ENCODE results near the gene ITGA3.
"Not testable (repeated sequence)": the region's sequence is repeated elsewhere in the genome, so short reads cannot be mapped to it uniquely, and the experiment has no call there.

The ITGA3 gene

DNA sequence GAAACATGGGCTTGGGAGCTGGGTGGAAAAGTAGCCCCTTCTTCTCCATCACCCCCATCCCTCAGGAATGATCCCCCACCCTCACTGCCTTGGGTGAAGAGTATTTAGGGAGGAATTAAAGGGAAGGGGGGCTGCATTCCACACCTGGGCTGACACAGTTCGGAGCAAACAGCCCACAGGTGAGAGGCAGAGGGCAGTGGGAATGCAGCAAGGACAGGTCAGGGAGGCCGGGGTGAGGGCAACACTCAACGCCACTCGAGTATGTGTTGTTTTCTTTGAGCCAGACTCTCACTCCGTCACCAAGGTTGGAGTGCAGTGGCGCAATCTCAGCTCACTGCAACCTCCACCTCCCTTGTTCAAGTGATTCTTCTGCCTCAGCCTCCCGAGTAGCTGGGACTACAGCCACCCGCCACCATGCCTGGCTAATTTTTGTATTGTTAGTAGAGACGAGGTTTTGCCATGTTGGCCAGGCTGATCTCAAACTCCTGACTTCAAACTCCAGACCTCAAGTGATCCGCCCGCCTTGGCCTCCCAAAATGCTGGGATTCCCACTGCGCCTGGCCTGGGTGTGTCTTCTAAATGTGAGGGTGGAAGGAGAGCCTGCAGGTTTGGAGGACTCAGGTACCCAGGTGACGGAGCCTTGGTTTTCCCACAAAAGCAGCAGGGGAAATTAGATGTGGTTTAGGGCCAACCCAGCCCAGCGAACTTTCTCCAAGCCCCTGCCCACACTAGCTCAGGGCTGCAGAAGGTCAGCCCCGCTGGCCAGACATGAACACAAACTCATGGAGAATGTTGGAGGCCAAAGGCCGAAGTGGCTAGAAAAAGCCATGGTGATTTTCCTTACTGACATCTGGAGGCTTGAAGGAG is 21.2 kb upstream of the ITGA3 start:
- no peak for DNase-seq (ENCODE audit: low spot score)
- FAIRE-seq, result no peak

DNA sequence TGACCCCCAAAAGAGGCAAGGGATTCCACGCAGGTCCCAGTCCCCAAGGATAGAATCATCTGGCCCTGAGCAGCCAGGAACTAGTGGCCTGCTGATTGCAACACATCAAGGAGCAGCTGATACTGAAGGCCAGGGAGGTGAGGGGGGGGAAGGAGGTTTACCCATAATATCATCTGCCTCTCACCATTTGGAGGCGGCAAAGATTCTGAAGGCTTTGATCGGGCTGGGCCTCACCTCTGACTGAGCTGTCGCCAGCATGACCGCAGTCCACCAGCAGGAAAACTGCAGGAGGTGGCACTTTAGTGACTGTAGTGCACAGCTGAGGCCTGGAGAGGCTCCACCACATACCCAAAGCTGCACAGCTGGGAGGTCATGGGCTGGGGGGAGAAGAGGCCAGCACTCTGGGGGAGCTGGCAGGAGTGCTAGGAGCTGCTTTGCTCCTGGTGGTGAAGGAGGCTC is 20.5 kb upstream of the ITGA3 start:
- FAIRE-seq (no peak), DNase-seq (ENCODE audit: low spot score) (no peak)

GRCh38 chr17:50035945-50036344 is 20.0 kb upstream of the ITGA3 start:
- no peak for FAIRE-seq

DNA sequence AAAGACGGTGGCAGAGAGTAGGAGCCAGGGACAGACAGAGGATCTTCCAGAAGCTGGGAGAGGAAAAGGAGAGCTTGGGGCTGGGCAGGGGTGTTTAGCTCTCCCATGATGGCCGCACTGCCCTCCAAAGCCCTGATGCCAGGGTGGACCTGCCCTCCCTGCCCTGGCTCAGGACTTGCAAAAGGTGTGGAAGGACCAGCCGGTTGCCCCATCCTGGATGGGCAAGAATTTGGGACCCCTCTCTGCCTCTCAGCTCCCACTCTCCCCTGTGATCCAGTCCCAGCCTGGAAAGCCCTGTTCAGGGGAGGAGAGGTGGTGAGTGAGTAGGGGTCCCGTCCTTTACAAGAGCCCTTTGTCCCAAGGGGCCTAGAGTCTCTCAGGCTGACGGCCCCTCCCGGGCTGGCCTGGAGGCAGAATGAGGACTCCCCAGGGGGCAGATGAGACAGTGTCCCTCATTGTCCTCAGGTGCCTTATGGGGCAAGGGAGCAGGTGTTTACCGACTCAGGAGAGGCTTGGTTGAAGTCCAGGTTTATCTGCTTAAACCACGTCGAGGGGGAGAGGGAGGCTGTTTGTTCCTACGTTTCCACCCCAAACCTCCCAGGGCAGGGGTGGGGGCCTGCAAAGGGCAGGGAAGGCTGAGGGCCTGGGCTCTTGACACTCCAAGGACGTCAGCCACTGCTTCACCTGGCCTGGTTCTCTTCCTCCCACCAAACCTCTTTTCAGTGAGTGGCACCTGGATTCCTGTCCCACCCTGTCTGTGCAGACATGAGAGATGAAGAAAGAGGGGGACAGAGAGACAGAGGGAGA is 19.3 kb upstream of the ITGA3 start:
- no peak for DNase-seq (ENCODE audit: low spot score)
- no peak for FAIRE-seq

More at GRCh38 chr17:50035945-50036344, 20.0 kb upstream of the ITGA3 start:
- no peak for DNase-seq (ENCODE audit: low spot score)

DNA sequence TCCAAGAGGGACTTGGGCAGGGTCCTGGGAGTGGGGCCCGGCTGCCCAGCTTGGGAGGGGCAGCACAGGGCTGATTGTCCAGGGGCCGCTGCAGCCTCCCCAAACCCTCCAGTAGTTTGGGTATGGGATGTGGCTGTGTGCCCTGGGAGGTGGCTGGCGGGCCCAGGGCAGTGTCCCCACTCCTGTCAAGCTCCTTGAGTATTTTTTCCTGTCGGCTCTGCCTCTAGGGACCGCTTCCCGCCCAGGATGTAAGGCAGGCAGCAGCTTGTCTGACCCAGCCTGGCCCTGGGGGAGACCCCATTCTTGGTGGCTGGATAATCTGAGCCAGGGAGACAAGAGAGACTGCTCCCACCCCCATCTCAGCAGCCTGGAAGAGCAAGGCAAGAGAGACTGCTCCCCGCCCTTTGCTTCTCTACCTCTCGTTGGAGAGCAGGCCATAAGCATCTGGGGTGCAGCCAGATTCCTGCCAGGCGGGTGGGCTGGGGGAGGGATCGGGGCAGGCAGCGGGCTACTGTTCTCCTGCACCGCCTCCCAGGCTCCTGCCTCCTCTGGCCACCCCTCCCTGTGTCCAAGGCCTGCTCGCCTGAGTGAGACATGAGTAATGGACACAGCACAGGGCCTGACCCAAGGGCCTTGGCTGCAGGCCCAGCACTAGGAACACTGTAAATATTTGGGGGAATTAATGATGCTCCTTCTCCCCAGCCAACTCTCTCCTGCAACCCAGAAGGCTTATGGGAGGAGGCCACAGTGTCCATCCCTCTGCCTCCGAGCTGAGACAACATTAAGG is 18.4 kb upstream of the ITGA3 start:
- no peak for FAIRE-seq

GRCh38 chr17:50039058-50039457 is 16.9 kb upstream of the ITGA3 start:
- DNase-seq (ENCODE audit: low spot score) (no peak), FAIRE-seq (no peak)

More for the DNA sequence above, 18.4 kb upstream of the ITGA3 start:
- no peak for DNase-seq (ENCODE audit: low spot score)

DNA sequence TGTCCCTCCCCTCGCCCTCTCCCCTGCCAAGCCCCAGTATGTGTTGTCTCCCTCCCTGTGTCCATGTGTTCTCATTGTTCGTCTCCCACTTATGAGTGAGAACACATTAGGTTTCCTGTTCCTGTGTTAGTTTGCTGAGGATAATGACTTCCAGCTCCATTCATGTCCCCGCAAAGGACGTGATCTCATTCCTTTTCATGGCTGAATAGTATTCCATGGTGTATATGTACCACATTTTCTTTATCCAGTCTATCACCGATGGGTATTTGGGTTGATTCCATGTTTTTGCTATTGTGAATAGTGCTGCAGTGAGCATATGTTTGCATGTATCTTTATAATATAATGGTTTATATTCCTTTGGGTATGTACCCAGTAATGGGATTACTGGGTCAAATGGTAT is 15.4 kb upstream of the ITGA3 start:
- not testable (repeated sequence) for DNase-seq (ENCODE audit: low spot score); FAIRE-seq

DNA sequence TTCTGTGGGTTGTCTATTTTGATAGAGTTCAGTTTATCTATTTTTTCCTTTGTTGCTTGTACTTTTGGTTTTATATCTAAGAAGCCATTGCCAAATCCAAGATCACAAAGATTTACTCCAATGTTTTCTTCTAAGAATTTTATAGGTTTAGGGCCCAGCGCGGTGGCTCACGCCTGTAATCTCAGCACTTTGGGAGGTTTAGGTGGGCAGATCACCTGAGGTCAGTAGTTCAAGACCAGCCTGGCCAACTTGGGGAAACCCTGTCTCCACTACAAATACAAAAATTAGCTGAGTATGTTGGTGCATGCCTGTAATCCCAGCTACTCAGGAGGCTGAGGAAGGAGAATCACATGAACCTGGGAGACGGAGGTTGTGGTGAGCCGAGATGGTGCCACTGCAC is 13.7 kb upstream of the ITGA3 start:
- DNase-seq (ENCODE audit: low spot score) (no peak), FAIRE-seq (no peak)

- FAIRE-seq (peak; percentile 78), DNase-seq (ENCODE audit: low spot score) (no peak)
These were observed 12.4 kb upstream of the ITGA3 start for GRCh38 chr17:50043290-50044148.

DNA sequence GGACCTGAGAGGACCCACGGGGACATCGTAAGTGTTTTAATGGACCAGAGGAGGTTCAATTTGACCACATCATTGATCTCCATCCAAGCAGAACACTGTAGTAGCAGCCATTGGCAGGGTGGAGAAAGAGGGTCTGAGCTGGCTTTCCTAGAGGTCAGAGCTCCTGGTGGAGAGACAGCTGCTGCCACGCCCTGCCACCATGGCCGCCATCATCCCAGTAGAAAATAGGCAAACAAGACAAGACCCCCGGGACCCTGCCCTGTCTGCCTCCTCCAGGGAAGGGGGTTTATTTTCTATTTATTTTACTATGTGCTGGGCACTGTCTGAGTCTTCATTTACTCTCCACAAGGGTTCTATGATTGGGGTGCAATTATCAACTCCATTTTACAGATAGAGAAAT is 11.4 kb upstream of the ITGA3 start:
- DNase-seq (ENCODE audit: low spot score), result no peak

GRCh38 chr17:50045154-50045553 is 10.8 kb upstream of the ITGA3 start:
- no peak for FAIRE-seq
- no peak for DNase-seq (ENCODE audit: low spot score)

More for the DNA sequence above, 11.4 kb upstream of the ITGA3 start:
- no peak for FAIRE-seq

GRCh38 chr17:50046179-50046578 is 9.7 kb upstream of the ITGA3 start:
- DNase-seq (ENCODE audit: low spot score), result no peak
- FAIRE-seq, result no peak

GRCh38 chr17:50046667-50047066 is 9.2 kb upstream of the ITGA3 start:
- FAIRE-seq (peak; percentile 77), DNase-seq (ENCODE audit: low spot score) (no peak)

DNA sequence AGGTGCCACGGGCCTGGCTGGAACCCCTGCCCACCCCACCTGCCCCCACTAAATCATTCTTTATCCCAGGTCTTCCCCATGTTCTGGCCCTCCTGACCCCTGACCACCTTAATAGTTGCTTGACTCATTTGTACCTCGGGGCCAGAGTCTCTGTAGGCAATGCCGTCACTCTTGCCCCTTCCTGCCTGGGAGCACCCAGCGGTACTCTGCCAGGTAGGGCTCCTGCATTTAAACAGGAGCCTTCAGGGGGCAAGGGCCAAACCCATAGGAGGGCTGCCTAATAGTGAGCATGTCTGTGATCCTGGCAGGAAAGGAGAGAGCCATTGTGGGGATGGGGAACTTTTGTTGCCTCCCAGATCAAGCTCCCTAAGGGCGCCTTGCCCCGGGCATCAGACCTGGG is 8.8 kb upstream of the ITGA3 start:
- no peak for DNase-seq (ENCODE audit: low spot score)
- FAIRE-seq, result peak; percentile 5

- DNase-seq (ENCODE audit: low spot score) (peak; percentile 76), FAIRE-seq (peak; percentile 82)
These were observed 8.3 kb upstream of the ITGA3 start for GRCh38 chr17:50047488-50048126.

DNA sequence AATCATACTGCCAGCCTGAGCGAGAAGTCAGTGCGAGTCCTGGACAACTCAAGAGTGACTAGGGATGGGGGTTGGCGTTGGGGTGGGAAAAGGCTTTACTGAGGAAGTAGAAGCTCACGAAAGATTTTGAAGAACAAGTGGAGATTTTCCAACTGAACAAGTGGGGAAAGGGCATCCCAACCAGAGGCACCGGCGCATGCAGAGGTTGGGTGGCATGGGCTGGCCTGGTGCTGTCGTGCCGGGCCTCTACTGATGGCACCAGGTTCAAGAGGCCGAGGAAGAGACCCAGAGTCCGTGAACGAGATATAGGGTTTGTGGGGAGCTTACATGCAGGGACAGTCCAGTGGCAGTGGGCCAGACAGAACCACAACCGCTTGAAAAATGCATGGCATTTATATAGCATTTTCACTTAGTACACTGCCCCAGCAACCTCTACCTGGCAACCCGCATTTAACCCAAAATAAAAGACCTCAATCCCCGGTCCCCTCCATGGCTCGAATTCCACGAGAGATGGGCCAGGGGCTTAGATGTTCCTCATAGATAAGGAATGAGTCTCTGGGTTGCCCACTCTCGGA is 7.7 kb upstream of the ITGA3 start:
- FAIRE-seq, result no peak
- no peak for DNase-seq (ENCODE audit: low spot score)

DNA sequence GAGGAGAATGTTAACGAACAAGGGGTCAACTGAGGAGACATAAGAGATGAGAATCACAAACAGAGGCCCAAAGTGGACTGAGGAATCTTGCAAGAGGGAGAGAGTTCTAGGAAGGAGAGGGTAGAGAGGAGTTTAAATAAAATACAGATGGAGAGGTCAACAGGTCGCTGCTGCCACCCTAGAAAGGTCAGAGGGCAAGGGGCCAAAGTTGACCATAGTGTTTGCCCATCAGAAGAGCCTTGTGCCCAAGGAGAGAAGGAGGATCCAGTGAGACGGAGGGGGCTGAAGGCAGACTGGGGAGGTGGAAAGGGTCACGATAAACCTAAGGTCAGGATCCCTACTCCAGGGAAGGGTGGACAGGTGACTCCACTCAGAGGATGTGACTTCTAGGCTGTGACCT is 6.9 kb upstream of the ITGA3 start:
- DNase-seq (ENCODE audit: low spot score) (no peak), FAIRE-seq (peak; percentile 83)

DNA sequence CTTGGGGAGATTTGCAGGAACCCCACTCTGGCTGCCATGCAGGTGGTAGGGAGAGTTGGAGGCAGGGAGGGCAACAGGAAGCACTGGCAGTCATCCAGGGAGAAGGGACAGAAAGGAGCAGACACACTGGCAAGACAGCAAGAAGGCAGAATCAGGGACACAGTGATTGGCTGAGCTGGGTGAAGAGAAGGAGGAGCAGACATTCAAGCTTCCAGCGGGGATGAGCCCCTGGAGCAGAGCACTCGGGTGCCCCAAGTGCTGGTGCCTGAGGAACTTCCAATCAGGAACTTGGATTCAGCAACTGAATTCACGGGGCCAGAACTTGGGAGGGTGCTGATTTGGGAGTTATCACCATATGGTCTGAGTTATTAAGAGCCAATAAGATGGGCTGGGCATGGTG is 6.3 kb upstream of the ITGA3 start:
- no peak for DNase-seq (ENCODE audit: low spot score)
- FAIRE-seq, result peak; percentile 66

GRCh38 chr17:50050431-50051032 is 5.4 kb upstream of the ITGA3 start:
- FAIRE-seq, result no peak
- no peak for DNase-seq (ENCODE audit: low spot score)
